Endothelial cell of umbilical vein (primary cell): ENCODE data around the gene HYLS1. TPM values are rescaled to one million over a fixed set of nuclear protein-coding genes. Genes with fewer than 3 reads are reported as not detected.

ENCODE experiments used
- BruUV-seq: library from RNA; stranded (reverse); fragments of 400-500 nt; replicated peaks from 2 replicates; lab custom pipeline; 2021; lab: Mats Ljungman, UMichigan
- CTCF ChIA-PET: fragments of 300-600, 350-600 bp; sonication (Branson Sonifier 250); formaldehyde crosslinking; loops from one replicate; lab custom pipeline; 2021; ENCODE audit warnings: antibody characterized with exemption, inconsistent platforms; lab: Charles Lee
- POLR2A ChIA-PET: fragments of 300-600, 350-600 bp; sonication (Branson Sonifier 250); formaldehyde crosslinking; loops from one replicate; lab custom pipeline; 2021; ENCODE audit warnings: antibody characterized with exemption, inconsistent platforms; lab: Charles Lee
- DNase-seq: peaks from one replicate; pipeline ENCODE4 v3.0.0-alpha.2; 2011; ENCODE audit warnings: low read depth, low spot score
- FAIRE-seq: peaks from 2 replicates; lab custom pipeline; 2011; peaks lifted over from hg19 to GRCh38; lab: Jason Lieb, UNC
- H2AFZ ChIP-seq: 2 replicates; pipeline ENCODE4 v1.6.0; 2012; ENCODE audit warnings: low read depth, low read length, control low read depth, inconsistent platforms
- H3K27ac ChIP-seq: 2 replicates; pipeline ENCODE4 v1.5.1; 2011; ENCODE audit warnings: low read depth, mild to moderate bottlenecking, control low read depth, low read length, moderate library complexity; ENCODE audit not compliant: insufficient read depth
- H3K27me3 ChIP-seq, 2 experiments: 2 replicates each; pipeline versions ENCODE4 v1.6.0 to v1.6.1; 2011; ENCODE audit warnings: low read length in 2 of 2, mixed read lengths in 1 of 2; ENCODE audit not compliant: control insufficient read depth in 2 of 2, insufficient read depth in 2 of 2
- H3K36me3 ChIP-seq, 2 experiments: 2 replicates in 1 of 2; 3 replicates in 1 of 2; pipeline ENCODE4 v1.5.1; 2011; ENCODE audit warnings: low read length in 2 of 2, mild to moderate bottlenecking in 1 of 2, moderate library complexity in 1 of 2; ENCODE audit not compliant: control insufficient read depth in 2 of 2, insufficient read depth in 2 of 2; ENCODE audit errors: extremely low read depth in 1 of 2
- H3K4me1 ChIP-seq: 3 replicates; pipeline ENCODE4 v1.5.1; 2011; ENCODE audit warnings: mild to moderate bottlenecking, low read length; ENCODE audit not compliant: control insufficient read depth, insufficient read depth; ENCODE audit errors: extremely low read depth
- H3K4me2 ChIP-seq: 2 replicates; pipeline ENCODE4 v1.6.1; 2011; ENCODE audit warnings: low read length, control low read depth, mixed read lengths; ENCODE audit not compliant: insufficient read depth
- H3K4me3 ChIP-seq, 3 experiments: fragments of 200-600 bp in 1 of 3; sonication (generic), shearing (Covaris generic) in 1 of 3; replicated peaks in 1 of 3; 2 replicates each; pipeline ENCODE4 v1.5.1; 2011 to 2016; ENCODE audit warnings: control low read depth in 3 of 3, low read length in 3 of 3, mild to moderate bottlenecking in 2 of 3, inconsistent platforms in 1 of 3, low read depth in 1 of 3, moderate library complexity in 1 of 3; ENCODE audit not compliant: insufficient read depth in 1 of 3
- H3K79me2 ChIP-seq: 2 replicates; pipeline ENCODE4 v1.6.0; 2012; ENCODE audit warnings: low read length, inconsistent platforms; ENCODE audit not compliant: control insufficient read depth, insufficient read depth
- H3K9ac ChIP-seq: replicated peaks from 2 replicates; pipeline ENCODE3; 2011; ENCODE audit warnings: low read length, control low read depth; ENCODE audit not compliant: insufficient read depth; ENCODE audit errors: extremely low read depth
- H3K9me1 ChIP-seq: replicated peaks from 3 replicates; pipeline ENCODE4 v1.6.0; 2011; ENCODE audit warnings: mild to moderate bottlenecking, low read length; ENCODE audit not compliant: control insufficient read depth, insufficient read depth; ENCODE audit errors: extremely low read depth
- H3K9me3 ChIP-seq: replicated peaks from 2 replicates; pipeline ENCODE4 v1.5.1; 2012; ENCODE audit warnings: low read length, inconsistent platforms; ENCODE audit not compliant: control insufficient read depth, insufficient read depth
- H4K20me1 ChIP-seq: replicated peaks from 2 replicates; pipeline ENCODE3; 2011; ENCODE audit warnings: mild to moderate bottlenecking, low read length; ENCODE audit not compliant: control insufficient read depth, insufficient read depth; ENCODE audit errors: extremely low read depth
- CTCF ChIP-seq, 2 donors: IDR thresholded peaks; 1 replicate in 1 of 2; 2 replicates in 1 of 2; pipeline ENCODE4 v1.5.1; 2011; ENCODE audit warnings: low read length in 2 of 2, mild to moderate bottlenecking in 2 of 2, moderate library complexity in 2 of 2, control low read depth in 1 of 2, inconsistent platforms in 1 of 2, low read depth in 1 of 2; ENCODE audit not compliant: insufficient read depth in 1 of 2; ENCODE audit errors: extremely low read depth in 1 of 2
- EZH2 ChIP-seq: IDR thresholded peaks from 2 replicates; pipeline ENCODE4 v1.6.1; 2012; ENCODE audit warnings: borderline replicate concordance, low read depth, mild to moderate bottlenecking, moderate library complexity, low read length, inconsistent platforms; ENCODE audit not compliant: severe bottlenecking
- FOS ChIP-seq: IDR thresholded peaks from 2 replicates; pipeline ENCODE4 v1.6.1; 2011; ENCODE audit warnings: mild to moderate bottlenecking, low read length, moderate library complexity, borderline replicate concordance; ENCODE audit not compliant: insufficient read depth
- GATA2 ChIP-seq: IDR thresholded peaks from 2 replicates; pipeline ENCODE4 v1.7.0; 2011; ENCODE audit warnings: low read depth, mild to moderate bottlenecking, moderate library complexity, mixed read lengths, low read length; ENCODE audit not compliant: insufficient read length, insufficient read depth
- JUN ChIP-seq: IDR thresholded peaks from 2 replicates; pipeline ENCODE4 v1.6.1; 2011; ENCODE audit warnings: borderline replicate concordance, low read depth; ENCODE audit not compliant: insufficient read length, insufficient read depth
- MYC ChIP-seq: IDR thresholded peaks from one replicate; pipeline ENCODE4 v1.6.1; 2011; ENCODE audit warnings: mild to moderate bottlenecking, low read depth, low read length
- POLR2A ChIP-seq: IDR thresholded peaks from 2 replicates; pipeline ENCODE4 v1.6.1; 2012; ENCODE audit warnings: low read depth, mild to moderate bottlenecking, control low read depth, low read length
- POLR2AphosphoS5 ChIP-seq: IDR thresholded peaks from 2 replicates; pipeline ENCODE4 v1.6.1; 2012; ENCODE audit warnings: low read depth, mild to moderate bottlenecking, control low read depth, low read length, moderate library complexity; ENCODE audit not compliant: insufficient read depth
- dilution Hi-C: fragments of 300-500 bp; cut with MboI; formaldehyde crosslinking; loops from one replicate; pipeline ENCODE4 v1.15.0; 2019; ENCODE audit warnings: low sequenced_read_pairs; ENCODE audit not compliant: extremely low pct_ligation_motif_present
- intact Hi-C: fragments of 100-400 bp; cut with micrococcal nuclease; formaldehyde crosslinking; loops from one replicate; pipeline ENCODE4 v1.10.0; 2022
- polyA plus RNA-seq, 4 experiments: library from polyadenylated mRNA; depleted of rRNA in 3 of 4; stranded (reverse) in 3 of 4; unstranded in 1 of 4; fragments of >200 nt; gene quantifications; 2 replicates each; pipeline versions ENCODE4 v1.2.1 to v1.2.3, GENCODE V29; 2011 to 2012; ENCODE audit warnings: missing spikeins in 1 of 4
- total RNA-seq: library from RNA; stranded (reverse); gene quantifications from 2 replicates; pipeline ENCODE4 v1.2.3, GENCODE V29; 2021
- TF ChIP-seq, protein P1 (sequence below): IDR thresholded peaks from 2 replicates; pipeline ENCODE4 v1.6.1; 2011; ENCODE audit not compliant: insufficient read depth, insufficient read length

HYLS1 gene
- total and polyA plus RNA-seq, 2 donors (not counting 3 experiments of a cell fraction or from before 2014, with no cell fraction given) = 4.7 to 12.6 TPM

- Histone ChIP-seq H3K4me3 (no peak overlapping the region), H3K4me1 (no peaks in the 10 kb centered on the region), H3K9me3 (no peaks in the 10 kb centered on the region), H3K27me3 (peaks cover 2 to 7% of the 10 kb centered on the region in 2 experiments), H3K9ac (no peak overlapping the region), H4K20me1 (no peaks in the 10 kb centered on the region), H2AFZ (no peak overlapping the region), H3K79me2 (no peaks in the 10 kb centered on the region), H3K4me2 (no peak overlapping the region), H3K9me1 (no peaks in the 10 kb centered on the region), H3K27ac (no peak overlapping the region), H3K36me3 (no peaks in the 10 kb centered on the region)
- CTCF ChIA-PET = interaction anchor here (5.1 kb wide), 1 partner anchor 267 kb away, joined by 113 read pairs; no protein-coding TSS in a partner anchor
- no TSS peak for BruUV-seq
- TF ChIP-seq POLR2A (no peak), GATA2 (no peak), FOS (no peak), JUN (no peak), CTCF (IDR thresholded peaks at IDR 0.05; ENCODE audit: extremely low read depth in 1 of 2, insufficient read depth in 1 of 2, low read depth in 1 of 2, low read length in 2 of 2) (no peak), EZH2 (no peak), POLR2AphosphoS5 (no peak), MYC (no peak)
- TF ChIP-seq, protein P1, sequence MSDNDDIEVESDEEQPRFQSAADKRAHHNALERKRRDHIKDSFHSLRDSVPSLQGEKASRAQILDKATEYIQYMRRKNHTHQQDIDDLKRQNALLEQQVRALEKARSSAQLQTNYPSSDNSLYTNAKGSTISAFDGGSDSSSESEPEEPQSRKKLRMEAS = no peak
- DNase-seq = no peak
- FAIRE-seq = no peak
- intact Hi-C loops (loop anchor here (10.0 kb wide), 1 partner anchor 339 kb away; the partner anchor contains the start of genes FOXRED1 and SRPRA), dilution Hi-C loops (no loop called here)
- POLR2A ChIA-PET = no interaction called here
Measured at GRCh38 chr11:125925804-125926203, 38.3 kb downstream of the HYLS1 start.
